ENCODE data around the gene ATG2B.
"Not testable (repeated sequence)": the region's sequence is repeated elsewhere in the genome, so short reads cannot be mapped to it uniquely, and the experiment has no call there.

ATG2B gene

DNA sequence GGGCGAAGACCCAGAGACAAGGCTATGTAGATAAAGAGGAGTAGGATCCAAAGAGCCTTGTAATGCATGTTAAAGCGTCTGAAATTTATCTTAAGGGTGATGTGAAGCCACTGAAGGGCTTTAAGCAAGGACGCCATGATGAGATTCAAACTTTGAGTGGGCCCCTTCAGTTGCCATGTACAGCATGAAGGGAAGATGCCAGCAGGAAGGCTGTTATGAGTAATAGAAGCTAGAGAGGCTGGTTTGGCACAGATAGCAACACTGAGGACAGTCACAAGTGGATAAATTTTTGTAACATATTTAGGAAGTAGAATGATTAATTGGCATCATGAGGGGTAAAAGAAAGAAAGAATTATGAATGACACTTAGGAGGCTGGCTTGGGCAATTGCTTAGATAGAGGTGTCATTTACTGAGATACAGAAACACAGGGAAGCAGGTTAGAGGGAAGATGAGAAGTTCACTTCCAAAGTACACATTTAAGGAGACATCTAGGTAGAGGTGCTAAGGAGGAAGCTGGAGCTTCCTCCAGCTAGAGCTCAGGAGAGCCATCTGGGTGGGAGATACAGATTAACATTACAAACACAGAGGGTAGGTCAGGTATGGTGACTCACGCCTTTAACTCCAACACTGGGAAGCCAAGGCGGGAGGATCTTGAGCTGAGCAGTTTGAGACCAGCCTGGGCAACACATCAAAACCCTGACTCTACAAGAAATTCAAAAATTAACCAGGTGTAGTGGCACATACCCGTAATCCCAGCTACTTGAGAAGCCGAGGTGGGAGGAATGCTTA, 13.7 kb downstream of the ATG2B start:
- Histone ChIP-seq H3K4me3 (ENCODE audit: low read length) (no peak overlapping the region), H3K27ac (ENCODE audit: low read length) (no peak overlapping the region), H3K79me2 (ENCODE audit: low read length) (peaks cover 30% of the 10 kb centered on the region), H3K9ac (ENCODE audit: low read length) (no peak overlapping the region), H2AFZ (ENCODE audit: low read depth, low read length) (no peak overlapping the region), H3K4me2 (ENCODE audit: low read length) (no peak overlapping the region), H3K9me3 (ENCODE audit: insufficient read depth, low read length) (no peaks in the 10 kb centered on the region), H3K4me1 (ENCODE audit: low read length) (no peaks in the 10 kb centered on the region), H4K20me1 (ENCODE audit: insufficient read depth, low read length) (0 out of 2 replicates have a peak, but pooled peaks cover 2% of the 10 kb centered on the region), H3K36me3 (replicated peaks; ENCODE audit: low read depth, low read length) (no peaks in the 10 kb centered on the region), H3K27me3 (ENCODE audit: low read depth, low read length) (no peaks in the 10 kb centered on the region)
- TF ChIP-seq EZH2phosphoT487 (IDR thresholded peaks at IDR 0.05; ENCODE audit: low read depth): no peak
- TF ChIP-seq, protein P1, sequence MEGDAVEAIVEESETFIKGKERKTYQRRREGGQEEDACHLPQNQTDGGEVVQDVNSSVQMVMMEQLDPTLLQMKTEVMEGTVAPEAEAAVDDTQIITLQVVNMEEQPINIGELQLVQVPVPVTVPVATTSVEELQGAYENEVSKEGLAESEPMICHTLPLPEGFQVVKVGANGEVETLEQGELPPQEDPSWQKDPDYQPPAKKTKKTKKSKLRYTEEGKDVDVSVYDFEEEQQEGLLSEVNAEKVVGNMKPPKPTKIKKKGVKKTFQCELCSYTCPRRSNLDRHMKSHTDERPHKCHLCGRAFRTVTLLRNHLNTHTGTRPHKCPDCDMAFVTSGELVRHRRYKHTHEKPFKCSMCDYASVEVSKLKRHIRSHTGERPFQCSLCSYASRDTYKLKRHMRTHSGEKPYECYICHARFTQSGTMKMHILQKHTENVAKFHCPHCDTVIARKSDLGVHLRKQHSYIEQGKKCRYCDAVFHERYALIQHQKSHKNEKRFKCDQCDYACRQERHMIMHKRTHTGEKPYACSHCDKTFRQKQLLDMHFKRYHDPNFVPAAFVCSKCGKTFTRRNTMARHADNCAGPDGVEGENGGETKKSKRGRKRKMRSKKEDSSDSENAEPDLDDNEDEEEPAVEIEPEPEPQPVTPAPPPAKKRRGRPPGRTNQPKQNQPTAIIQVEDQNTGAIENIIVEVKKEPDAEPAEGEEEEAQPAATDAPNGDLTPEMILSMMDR (IDR thresholded peaks at IDR 0.05; ENCODE audit: low read depth, low read length): no peak

DNA sequence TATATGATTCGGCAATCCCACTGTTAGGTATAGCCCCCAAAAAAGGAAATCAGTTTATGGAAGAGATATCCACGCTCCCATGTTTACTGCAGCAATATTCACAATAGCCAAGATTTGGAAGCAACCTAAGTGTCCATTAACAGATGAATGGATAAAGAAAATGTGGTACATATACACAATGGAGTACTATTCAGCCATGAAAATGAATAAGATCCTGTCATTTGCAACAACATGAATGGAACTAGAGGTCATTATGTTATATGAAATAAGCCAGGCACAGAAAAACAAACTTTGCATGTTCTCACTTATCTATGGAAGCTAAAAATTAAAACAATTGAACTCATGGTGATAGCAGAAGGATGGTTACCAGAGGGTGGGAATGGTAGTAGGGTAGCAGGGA, 15.2 kb downstream of the ATG2B start:
- not testable (repeated sequence) for H4K20me1 ChIP-seq (ENCODE audit: insufficient read depth, low read length); H3K36me3 ChIP-seq (replicated peaks; ENCODE audit: low read depth, low read length); H3K9ac ChIP-seq (ENCODE audit: low read length); H3K4me2 ChIP-seq (ENCODE audit: low read length); H3K27ac ChIP-seq (ENCODE audit: low read length); H3K4me3 ChIP-seq (ENCODE audit: low read length); H3K4me1 ChIP-seq (ENCODE audit: low read length); H3K27me3 ChIP-seq (ENCODE audit: low read depth, low read length); H3K9me3 ChIP-seq (ENCODE audit: insufficient read depth, low read length); H2AFZ ChIP-seq (ENCODE audit: low read depth, low read length)
- H3K79me2 ChIP-seq (ENCODE audit: low read length): peaks cover 25% of the 10 kb centered on the region

DNA sequence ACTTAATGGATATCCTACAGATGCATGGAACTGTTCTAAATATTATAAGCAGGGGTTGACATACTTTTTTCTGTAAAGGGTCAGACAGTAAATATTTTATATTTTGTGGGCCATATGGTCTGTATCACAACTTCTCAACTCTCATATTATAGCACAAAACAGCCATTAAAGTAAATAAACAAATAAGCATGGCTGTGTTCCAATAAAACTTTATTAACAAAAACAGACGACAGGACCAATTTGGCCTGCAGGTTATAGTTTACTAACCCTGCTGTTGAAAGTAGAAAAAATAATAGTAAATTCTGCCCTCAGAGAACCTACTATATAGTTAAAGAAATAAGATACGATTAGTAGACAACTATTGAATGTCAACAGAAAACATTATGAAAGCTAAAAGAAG, 17.5 kb downstream of the ATG2B start:
- no peak for TF ChIP-seq EZH2phosphoT487 (IDR thresholded peaks at IDR 0.05; ENCODE audit: low read depth)
- TF ChIP-seq, protein P1 (IDR thresholded peaks at IDR 0.05; ENCODE audit: low read depth, low read length): no peak
- Histone ChIP-seq H3K79me2 (ENCODE audit: low read length) (peaks cover 23% of the 10 kb centered on the region), H3K36me3 (replicated peaks; ENCODE audit: low read depth, low read length) (peaks cover 4% of the 10 kb centered on the region), H3K27ac (ENCODE audit: low read length) (no peak overlapping the region), H3K9me3 (ENCODE audit: insufficient read depth, low read length) (no peaks in the 10 kb centered on the region), H4K20me1 (ENCODE audit: insufficient read depth, low read length) (0 out of 2 replicates have a peak, but pooled peaks cover 2% of the 10 kb centered on the region), H3K4me2 (ENCODE audit: low read length) (no peak overlapping the region), H3K4me1 (ENCODE audit: low read length) (no peaks in the 10 kb centered on the region), H3K4me3 (ENCODE audit: low read length) (no peak overlapping the region), H3K27me3 (ENCODE audit: low read depth, low read length) (no peaks in the 10 kb centered on the region), H2AFZ (ENCODE audit: low read depth, low read length) (no peak overlapping the region), H3K9ac (ENCODE audit: low read length) (no peak overlapping the region)

DNA sequence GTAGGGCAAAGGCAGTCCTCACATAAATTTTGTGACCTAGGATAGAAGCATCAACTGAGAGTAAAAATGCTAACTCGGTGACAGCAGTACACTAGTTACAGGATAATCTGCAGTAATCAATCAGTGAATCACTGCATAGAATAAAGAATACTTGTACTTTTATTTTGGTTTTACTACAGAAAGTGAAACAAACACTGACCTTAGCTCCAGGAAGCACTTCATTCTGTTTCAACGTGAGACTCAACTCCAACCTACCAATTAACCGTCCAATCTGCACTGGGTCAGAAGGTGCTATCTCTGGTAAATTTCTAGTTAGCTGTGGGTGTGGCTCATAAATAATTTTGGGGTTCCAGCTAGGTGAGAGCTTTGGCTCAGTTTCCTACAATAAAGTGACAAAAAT, 21.8 kb downstream of the ATG2B start:
- no peak overlapping the region for H3K4me3 ChIP-seq (ENCODE audit: low read length)
- H3K4me2 ChIP-seq (ENCODE audit: low read length): no peak overlapping the region
- no peak overlapping the region for H2AFZ ChIP-seq (ENCODE audit: low read depth, low read length)
- H3K36me3 ChIP-seq (replicated peaks; ENCODE audit: low read depth, low read length): peaks cover 7% of the 10 kb centered on the region
- H3K27ac ChIP-seq (ENCODE audit: low read length): no peak overlapping the region
- no peak for TF ChIP-seq EZH2phosphoT487 (IDR thresholded peaks at IDR 0.05; ENCODE audit: low read depth)
- TF ChIP-seq, protein P1 (IDR thresholded peaks at IDR 0.05; ENCODE audit: low read depth, low read length): no peak
- no peak overlapping the region for H3K9ac ChIP-seq (ENCODE audit: low read length)
- no peaks in the 10 kb centered on the region for H3K27me3 ChIP-seq (ENCODE audit: low read depth, low read length)
- no peaks in the 10 kb centered on the region for H3K9me3 ChIP-seq (ENCODE audit: insufficient read depth, low read length)
- no peaks in the 10 kb centered on the region for H3K4me1 ChIP-seq (ENCODE audit: low read length)
- H4K20me1 ChIP-seq (ENCODE audit: insufficient read depth, low read length): no peaks in the 10 kb centered on the region
- H3K79me2 ChIP-seq (ENCODE audit: low read length): no peaks in the 10 kb centered on the region
